ENCODE measurements around the gene CCDC51. TPM values are rescaled to one million over a fixed set of nuclear protein-coding genes. Genes with fewer than 3 reads are reported as not detected.
A peak's percentile ranks its signal among the peaks of the same experiment; 100 is the strongest.

Gene CCDC51
- total and polyA plus RNA-seq, 2 of the 13 experiments (the other 11 are each of a cell fraction or from before 2014, with no cell fraction given): 18.1 to 29.4 TPM

- TF ChIP-seq, protein P1, sequence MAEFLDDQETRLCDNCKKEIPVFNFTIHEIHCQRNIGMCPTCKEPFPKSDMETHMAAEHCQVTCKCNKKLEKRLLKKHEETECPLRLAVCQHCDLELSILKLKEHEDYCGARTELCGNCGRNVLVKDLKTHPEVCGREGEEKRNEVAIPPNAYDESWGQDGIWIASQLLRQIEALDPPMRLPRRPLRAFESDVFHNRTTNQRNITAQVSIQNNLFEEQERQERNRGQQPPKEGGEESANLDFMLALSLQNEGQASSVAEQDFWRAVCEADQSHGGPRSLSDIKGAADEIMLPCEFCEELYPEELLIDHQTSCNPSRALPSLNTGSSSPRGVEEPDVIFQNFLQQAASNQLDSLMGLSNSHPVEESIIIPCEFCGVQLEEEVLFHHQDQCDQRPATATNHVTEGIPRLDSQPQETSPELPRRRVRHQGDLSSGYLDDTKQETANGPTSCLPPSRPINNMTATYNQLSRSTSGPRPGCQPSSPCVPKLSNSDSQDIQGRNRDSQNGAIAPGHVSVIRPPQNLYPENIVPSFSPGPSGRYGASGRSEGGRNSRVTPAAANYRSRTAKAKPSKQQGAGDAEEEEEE (CRISPR knock-in tag; IDR thresholded peaks at IDR 0.05; ENCODE audit: borderline replicate concordance): 0 out of 2 replicates have a peak, but pooled peaks have one; percentile 14
- TF ChIP-seq ZNF816 (CRISPR knock-in tag; IDR thresholded peaks at IDR 0.05; ENCODE audit: borderline replicate concordance) (no peak), ZNF614 (CRISPR knock-in tag; IDR thresholded peaks at IDR 0.05; ENCODE audit: borderline replicate concordance) (0 out of 2 replicates have a peak, but pooled peaks have one; percentile 5), ZNF501 (CRISPR knock-in tag; IDR thresholded peaks at IDR 0.05) (0 out of 2 replicates have a peak, but pooled peaks have one; percentile 42), ATF1 (CRISPR knock-in tag; IDR thresholded peaks at IDR 0.05) (no peak)
These were observed 33.7 kb upstream of the CCDC51 start (continued) for GRCh38 chr3:48473617-48473952.

DNA sequence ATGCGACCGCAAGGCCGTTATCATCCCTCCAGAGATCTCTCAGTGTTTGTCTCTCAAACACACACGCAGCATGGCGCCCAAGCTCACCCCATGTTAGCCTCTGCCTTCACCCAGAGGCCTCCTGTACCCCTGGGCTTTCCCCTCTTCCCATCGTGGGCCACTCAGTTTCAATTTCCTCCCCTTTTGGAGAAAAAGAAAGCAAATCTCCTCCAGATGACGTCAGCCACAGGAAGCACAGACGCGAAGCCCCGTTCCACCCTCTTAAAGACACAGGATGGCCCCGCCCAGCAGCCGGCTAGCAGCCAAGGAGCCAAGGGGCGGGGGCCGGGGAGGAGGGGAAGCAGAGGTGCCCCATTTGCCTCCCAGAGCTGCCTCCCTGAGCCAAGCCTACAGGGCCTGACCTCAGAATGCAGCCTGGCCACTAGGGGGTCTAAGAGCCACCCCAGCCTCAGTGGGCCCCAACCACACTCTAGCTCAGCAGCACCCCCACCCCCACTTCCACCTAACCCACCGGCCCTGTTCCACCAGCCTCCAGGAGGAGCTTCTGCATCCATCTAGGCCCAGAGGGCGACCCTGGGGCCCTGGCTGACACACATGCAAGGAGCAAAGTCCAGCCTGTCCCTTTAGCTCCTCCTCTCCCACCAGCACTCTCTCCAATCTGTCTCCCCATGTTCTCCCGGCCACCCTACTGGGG is 33.2 kb upstream of the CCDC51 start:
- Histone ChIP-seq H3K27me3 (ENCODE audit: control insufficient read depth in 1 of 2, insufficient read depth in 2 of 2, low read length in 2 of 2) (no peaks in the 10 kb centered on the region; a peak in 1 of 5 replicates), H3K27ac (ENCODE audit: extremely low read length, insufficient read depth, low read length) (peak overlapping the region; percentile 89), H3K9me3 (ENCODE audit: low read length) (no peaks in the 10 kb centered on the region), H4K20me1 (ENCODE audit: insufficient read depth, low read length) (no peaks in the 10 kb centered on the region), H2AFZ (ENCODE audit: low read length) (no peak overlapping the region), H3K36me3 (replicated peaks in 1 of 2; ENCODE audit: control insufficient read depth in 1 of 2, insufficient read depth in 2 of 2, low read length in 2 of 2) (peaks cover 2 to 10% of the 10 kb centered on the region in 2 experiments; a peak in 1 of 5 replicates), H3K4me2 (ENCODE audit: low read depth, low read length) (peak overlapping the region; percentile 95), H3K4me1 (ENCODE audit: insufficient read depth, low read length) (peaks cover 58% of the 10 kb centered on the region), H3K4me3 (replicated peaks in 1 of 3; ENCODE audit: insufficient read depth in 1 of 3, low read depth in 2 of 3, low read length in 3 of 3) (peak overlapping the region; percentile 61 to 83 (median 65)), H3K79me2 (ENCODE audit: insufficient read depth, low read length) (peaks cover 4% of the 10 kb centered on the region), H3K9ac (ENCODE audit: insufficient read depth, low read depth, low read length) (peak overlapping the region; percentile 80)
- FAIRE-seq (peak; percentile 97), DNase-seq (ENCODE audit: low spot score) (peak; percentile 96), ATAC-seq (peak; percentile 90)
- BruUV-seq (replicated peaks): TSS peak; percentile 80
- ChIA-PET CTCF (ENCODE audit: low intra/inter-chr PET ratio, low total read pairs) (no interaction called here), POLR2A (interaction anchor here (0.8 to 3.2 kb wide), 43 partner anchors 8 to 661 kb away, joined by 3 to 41 read pairs (median 7); partner anchors contain the start of genes ATRIP, CCDC51, CDC25A and CELSR3)
- in situ Hi-C loops (cut with HindIII; ENCODE audit: extremely low pct_ligation_motif_present, low pct_unique_long_range_greater_than_20kb) (no loop called here), intact Hi-C loops (cut with micrococcal nuclease; ENCODE audit: unreplicated experiment) (loop anchor here (2.0 kb wide), 2 partner anchors 34 to 84 kb away; partner anchors contain the start of gene PFKFB4)
- 1% methylated on average over 15 of the region's 17 CpGs for WGBS (ENCODE audit: low lambda C conversion rate)
- TF ChIP-seq MED8 (CRISPR knock-in tag; IDR thresholded peaks at IDR 0.05; ENCODE audit: insufficient replicate concordance) (no peak), REPIN1 (CRISPR knock-in tag; IDR thresholded peaks at IDR 0.05; ENCODE audit: borderline replicate concordance, low read depth) (peak; percentile 69), EP300 (IDR thresholded peaks at IDR 0.05; ENCODE audit: low read depth in 2 of 2, low read length in 2 of 2) (peak in 1 of 2 experiments; percentile 55; a peak in 2 of 4 replicates), EP300 (CRISPR knock-in tag; IDR thresholded peaks at IDR 0.05; ENCODE audit: borderline replicate concordance) (peak; percentile 62)
- TF ChIP-seq, protein P2, sequence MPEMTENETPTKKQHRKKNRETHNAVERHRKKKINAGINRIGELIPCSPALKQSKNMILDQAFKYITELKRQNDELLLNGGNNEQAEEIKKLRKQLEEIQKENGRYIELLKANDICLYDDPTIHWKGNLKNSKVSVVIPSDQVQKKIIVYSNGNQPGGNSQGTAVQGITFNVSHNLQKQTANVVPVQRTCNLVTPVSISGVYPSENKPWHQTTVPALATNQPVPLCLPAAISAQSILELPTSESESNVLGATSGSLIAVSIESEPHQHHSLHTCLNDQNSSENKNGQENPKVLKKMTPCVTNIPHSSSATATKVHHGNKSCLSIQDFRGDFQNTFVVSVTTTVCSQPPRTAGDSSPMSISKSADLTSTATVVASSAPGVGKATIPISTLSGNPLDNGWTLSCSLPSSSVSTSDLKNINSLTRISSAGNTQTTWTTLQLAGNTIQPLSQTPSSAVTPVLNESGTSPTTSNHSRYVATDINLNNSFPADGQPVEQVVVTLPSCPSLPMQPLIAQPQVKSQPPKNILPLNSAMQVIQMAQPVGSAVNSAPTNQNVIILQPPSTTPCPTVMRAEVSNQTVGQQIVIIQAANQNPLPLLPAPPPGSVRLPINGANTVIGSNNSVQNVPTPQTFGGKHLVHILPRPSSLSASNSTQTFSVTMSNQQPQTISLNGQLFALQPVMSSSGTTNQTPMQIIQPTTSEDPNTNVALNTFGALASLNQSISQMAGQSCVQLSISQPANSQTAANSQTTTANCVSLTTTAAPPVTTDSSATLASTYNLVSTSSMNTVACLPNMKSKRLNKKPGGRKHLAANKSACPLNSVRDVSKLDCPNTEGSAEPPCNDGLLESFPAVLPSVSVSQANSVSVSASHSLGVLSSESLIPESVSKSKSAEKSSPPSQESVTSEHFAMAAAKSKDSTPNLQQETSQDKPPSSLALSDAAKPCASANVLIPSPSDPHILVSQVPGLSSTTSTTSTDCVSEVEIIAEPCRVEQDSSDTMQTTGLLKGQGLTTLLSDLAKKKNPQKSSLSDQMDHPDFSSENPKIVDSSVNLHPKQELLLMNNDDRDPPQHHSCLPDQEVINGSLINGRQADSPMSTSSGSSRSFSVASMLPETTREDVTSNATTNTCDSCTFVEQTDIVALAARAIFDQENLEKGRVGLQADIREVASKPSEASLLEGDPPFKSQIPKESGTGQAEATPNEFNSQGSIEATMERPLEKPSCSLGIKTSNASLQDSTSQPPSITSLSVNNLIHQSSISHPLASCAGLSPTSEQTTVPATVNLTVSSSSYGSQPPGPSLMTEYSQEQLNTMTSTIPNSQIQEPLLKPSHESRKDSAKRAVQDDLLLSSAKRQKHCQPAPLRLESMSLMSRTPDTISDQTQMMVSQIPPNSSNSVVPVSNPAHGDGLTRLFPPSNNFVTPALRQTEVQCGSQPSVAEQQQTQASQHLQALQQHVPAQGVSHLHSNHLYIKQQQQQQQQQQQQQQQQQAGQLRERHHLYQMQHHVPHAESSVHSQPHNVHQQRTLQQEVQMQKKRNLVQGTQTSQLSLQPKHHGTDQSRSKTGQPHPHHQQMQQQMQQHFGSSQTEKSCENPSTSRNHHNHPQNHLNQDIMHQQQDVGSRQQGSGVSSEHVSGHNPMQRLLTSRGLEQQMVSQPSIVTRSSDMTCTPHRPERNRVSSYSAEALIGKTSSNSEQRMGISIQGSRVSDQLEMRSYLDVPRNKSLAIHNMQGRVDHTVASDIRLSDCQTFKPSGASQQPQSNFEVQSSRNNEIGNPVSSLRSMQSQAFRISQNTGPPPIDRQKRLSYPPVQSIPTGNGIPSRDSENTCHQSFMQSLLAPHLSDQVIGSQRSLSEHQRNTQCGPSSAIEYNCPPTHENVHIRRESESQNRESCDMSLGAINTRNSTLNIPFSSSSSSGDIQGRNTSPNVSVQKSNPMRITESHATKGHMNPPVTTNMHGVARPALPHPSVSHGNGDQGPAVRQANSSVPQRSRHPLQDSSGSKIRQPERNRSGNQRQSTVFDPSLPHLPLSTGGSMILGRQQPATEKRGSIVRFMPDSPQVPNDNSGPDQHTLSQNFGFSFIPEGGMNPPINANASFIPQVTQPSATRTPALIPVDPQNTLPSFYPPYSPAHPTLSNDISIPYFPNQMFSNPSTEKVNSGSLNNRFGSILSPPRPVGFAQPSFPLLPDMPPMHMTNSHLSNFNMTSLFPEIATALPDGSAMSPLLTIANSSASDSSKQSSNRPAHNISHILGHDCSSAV (CRISPR knock-in tag; IDR thresholded peaks at IDR 0.05; ENCODE audit: borderline replicate concordance): no peak

All from HepG2 (cell line).